ENCODE measurements around the gene LRRC52. TPM values are rescaled to one million over a fixed set of nuclear protein-coding genes. Genes with fewer than 3 reads are reported as not detected.

The LRRC52 gene
- total and polyA plus RNA-seq, 2 of the 13 experiments (the other 11 are each of a cell fraction or from before 2014, with no cell fraction given), result not detected

DNA sequence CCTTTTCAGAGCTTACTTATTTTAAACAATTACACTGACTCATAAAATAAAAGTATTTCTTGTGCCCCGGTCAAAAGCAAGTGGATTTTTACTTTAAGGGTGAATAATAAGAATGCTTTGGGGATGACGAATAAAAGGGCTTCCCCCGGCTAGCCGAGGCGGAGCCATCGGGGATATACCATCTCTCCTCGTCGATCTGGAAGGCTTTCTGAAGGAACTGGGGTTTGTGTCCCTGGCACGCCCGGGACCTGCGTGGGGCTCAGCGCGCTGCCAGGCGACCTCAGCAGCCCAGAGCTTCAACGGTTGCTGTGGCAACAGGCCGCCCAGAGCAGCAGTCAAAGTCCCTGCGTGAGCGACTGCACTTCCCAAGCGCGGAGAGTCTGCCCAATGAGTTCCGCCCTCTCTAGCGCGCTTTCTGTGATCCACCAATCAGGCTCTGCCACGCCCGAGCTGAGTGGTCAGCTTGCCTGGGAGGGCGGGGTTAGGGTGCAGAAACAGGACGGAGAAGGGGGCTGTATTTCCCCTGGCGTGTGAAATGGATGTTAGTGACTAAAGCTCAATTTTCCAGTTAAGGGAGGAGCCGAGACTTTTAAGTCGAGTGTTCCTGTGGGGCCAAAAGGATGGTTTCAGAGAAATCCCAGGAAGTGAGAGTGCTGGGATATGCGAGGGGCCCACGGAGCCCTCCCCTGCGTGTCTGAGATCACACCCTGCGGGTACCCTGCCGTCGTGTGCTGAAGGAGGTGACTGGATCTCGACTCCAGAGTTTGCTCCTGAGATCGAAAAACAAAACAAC lies 54.3 kb downstream of the LRRC52 start (continued):
- TF ChIP-seq, protein P1, sequence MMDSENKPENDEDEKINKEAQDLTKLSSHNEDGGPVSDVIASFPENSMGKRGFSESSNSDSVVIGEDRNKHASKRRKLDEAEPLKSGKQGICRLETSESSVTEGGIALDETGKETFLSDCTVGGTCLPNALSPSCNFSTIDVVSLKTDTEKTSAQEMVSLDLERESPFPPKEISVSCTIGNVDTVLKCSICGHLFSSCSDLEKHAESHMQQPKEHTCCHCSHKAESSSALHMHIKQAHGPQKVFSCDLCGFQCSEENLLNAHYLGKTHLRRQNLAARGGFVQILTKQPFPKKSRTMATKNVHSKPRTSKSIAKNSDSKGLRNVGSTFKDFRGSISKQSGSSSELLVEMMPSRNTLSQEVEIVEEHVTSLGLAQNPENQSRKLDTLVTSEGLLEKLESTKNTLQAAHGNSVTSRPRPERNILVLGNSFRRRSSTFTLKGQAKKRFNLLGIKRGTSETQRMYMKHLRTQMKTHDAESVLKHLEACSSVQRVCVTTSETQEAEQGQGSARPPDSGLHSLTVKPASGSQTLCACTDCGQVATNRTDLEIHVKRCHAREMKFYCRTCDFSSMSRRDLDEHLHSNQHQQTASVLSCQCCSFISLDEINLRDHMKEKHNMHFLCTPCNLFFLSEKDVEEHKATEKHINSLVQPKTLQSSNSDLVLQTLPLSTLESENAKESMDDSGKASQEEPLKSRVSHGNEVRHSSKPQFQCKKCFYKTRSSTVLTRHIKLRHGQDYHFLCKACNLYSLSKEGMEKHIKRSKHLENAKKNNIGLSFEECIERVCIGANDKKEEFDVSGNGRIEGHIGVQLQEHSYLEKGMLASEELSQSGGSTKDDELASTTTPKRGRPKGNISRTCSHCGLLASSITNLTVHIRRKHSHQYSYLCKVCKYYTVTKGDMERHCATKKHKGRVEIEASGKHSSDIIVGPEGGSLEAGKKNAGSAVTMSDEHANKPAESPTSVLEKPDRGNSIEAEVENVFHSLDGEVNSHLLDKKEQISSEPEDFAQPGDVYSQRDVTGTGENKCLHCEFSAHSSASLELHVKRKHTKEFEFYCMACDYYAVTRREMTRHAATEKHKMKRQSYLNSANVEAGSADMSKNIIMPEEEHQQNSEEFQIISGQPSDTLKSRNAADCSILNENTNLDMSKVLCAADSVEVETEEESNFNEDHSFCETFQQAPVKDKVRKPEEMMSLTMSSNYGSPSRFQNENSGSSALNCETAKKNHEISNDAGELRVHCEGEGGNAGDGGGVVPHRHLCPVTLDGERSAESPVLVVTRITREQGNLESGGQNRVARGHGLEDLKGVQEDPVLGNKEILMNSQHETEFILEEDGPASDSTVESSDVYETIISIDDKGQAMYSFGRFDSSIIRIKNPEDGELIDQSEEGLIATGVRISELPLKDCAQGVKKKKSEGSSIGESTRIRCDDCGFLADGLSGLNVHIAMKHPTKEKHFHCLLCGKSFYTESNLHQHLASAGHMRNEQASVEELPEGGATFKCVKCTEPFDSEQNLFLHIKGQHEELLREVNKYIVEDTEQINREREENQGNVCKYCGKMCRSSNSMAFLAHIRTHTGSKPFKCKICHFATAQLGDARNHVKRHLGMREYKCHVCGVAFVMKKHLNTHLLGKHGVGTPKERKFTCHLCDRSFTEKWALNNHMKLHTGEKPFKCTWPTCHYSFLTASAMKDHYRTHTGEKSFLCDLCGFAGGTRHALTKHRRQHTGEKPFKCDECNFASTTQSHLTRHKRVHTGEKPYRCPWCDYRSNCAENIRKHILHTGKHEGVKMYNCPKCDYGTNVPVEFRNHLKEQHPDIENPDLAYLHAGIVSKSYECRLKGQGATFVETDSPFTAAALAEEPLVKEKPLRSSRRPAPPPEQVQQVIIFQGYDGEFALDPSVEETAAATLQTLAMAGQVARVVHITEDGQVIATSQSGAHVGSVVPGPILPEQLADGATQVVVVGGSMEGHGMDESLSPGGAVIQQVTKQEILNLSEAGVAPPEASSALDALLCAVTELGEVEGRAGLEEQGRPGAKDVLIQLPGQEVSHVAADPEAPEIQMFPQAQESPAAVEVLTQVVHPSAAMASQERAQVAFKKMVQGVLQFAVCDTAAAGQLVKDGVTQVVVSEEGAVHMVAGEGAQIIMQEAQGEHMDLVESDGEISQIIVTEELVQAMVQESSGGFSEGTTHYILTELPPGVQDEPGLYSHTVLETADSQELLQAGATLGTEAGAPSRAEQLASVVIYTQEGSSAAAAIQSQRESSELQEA (CRISPR knock-in tag; IDR thresholded peaks at IDR 0.05; ENCODE audit: not compliant biosample characterization), result no peak
- TF ChIP-seq, protein P2, sequence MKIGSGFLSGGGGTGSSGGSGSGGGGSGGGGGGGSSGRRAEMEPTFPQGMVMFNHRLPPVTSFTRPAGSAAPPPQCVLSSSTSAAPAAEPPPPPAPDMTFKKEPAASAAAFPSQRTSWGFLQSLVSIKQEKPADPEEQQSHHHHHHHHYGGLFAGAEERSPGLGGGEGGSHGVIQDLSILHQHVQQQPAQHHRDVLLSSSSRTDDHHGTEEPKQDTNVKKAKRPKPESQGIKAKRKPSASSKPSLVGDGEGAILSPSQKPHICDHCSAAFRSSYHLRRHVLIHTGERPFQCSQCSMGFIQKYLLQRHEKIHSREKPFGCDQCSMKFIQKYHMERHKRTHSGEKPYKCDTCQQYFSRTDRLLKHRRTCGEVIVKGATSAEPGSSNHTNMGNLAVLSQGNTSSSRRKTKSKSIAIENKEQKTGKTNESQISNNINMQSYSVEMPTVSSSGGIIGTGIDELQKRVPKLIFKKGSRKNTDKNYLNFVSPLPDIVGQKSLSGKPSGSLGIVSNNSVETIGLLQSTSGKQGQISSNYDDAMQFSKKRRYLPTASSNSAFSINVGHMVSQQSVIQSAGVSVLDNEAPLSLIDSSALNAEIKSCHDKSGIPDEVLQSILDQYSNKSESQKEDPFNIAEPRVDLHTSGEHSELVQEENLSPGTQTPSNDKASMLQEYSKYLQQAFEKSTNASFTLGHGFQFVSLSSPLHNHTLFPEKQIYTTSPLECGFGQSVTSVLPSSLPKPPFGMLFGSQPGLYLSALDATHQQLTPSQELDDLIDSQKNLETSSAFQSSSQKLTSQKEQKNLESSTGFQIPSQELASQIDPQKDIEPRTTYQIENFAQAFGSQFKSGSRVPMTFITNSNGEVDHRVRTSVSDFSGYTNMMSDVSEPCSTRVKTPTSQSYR (CRISPR knock-in tag; IDR thresholded peaks at IDR 0.05; ENCODE audit: borderline replicate concordance), result no peak
- TF ChIP-seq ELF1 (CRISPR knock-in tag; IDR thresholded peaks at IDR 0.05) (peak; percentile 55), POLR2G (IDR thresholded peaks at IDR 0.05; ENCODE audit: low read depth, low read length) (no peak), NRL (CRISPR knock-in tag; IDR thresholded peaks at IDR 0.05; ENCODE audit: borderline replicate concordance) (no peak), TAF15 (IDR thresholded peaks at IDR 0.05; ENCODE audit: low read depth, low read length, poor library complexity, severe bottlenecking) (no peak), MEF2D (CRISPR knock-in tag; IDR thresholded peaks at IDR 0.05) (no peak), CAMTA2 (CRISPR knock-in tag; IDR thresholded peaks at IDR 0.05; ENCODE audit: borderline replicate concordance) (no peak), HDAC6 (IDR thresholded peaks at IDR 0.05; ENCODE audit: low read depth, low read length) (no peak)
- TF ChIP-seq, protein P3, sequence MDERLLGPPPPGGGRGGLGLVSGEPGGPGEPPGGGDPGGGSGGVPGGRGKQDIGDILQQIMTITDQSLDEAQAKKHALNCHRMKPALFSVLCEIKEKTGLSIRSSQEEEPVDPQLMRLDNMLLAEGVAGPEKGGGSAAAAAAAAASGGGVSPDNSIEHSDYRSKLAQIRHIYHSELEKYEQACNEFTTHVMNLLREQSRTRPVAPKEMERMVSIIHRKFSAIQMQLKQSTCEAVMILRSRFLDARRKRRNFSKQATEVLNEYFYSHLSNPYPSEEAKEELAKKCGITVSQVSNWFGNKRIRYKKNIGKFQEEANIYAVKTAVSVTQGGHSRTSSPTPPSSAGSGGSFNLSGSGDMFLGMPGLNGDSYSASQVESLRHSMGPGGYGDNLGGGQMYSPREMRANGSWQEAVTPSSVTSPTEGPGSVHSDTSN (CRISPR knock-in tag; IDR thresholded peaks at IDR 0.05), result no peak
- TF ChIP-seq, protein P4, sequence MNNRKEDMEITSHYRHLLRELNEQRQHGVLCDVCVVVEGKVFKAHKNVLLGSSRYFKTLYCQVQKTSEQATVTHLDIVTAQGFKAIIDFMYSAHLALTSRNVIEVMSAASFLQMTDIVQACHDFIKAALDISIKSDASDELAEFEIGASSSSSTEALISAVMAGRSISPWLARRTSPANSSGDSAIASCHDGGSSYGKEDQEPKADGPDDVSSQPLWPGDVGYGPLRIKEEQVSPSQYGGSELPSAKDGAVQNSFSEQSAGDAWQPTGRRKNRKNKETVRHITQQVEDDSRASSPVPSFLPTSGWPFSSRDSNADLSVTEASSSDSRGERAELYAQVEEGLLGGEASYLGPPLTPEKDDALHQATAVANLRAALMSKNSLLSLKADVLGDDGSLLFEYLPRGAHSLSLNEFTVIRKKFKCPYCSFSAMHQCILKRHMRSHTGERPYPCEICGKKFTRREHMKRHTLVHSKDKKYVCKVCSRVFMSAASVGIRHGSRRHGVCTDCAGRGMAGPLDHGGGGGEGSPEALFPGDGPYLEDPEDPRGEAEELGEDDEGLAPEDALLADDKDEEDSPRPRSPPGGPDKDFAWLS (CRISPR knock-in tag; IDR thresholded peaks at IDR 0.05; ENCODE audit: borderline replicate concordance), result no peak
- TF ChIP-seq, protein P5, sequence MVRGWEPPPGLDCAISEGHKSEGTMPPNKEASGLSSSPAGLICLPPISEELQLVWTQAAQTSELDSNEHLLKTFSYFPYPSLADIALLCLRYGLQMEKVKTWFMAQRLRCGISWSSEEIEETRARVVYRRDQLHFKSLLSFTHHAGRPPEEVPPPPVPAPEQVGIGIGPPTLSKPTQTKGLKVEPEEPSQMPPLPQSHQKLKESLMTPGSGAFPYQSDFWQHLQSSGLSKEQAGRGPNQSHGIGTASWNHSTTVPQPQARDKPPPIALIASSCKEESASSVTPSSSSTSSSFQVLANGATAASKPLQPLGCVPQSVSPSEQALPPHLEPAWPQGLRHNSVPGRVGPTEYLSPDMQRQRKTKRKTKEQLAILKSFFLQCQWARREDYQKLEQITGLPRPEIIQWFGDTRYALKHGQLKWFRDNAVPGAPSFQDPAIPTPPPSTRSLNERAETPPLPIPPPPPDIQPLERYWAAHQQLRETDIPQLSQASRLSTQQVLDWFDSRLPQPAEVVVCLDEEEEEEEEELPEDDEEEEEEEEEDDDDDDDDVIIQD (CRISPR knock-in tag; IDR thresholded peaks at IDR 0.05; ENCODE audit: low read depth), result peak; percentile 46; the same call in 1 of the 2 replicates

All from HepG2 (cell line).